Astrocyte (in vitro differentiated cells and primary cell): ENCODE measurements around the gene SNRPN. TPM values are rescaled to one million over a fixed set of nuclear protein-coding genes. Genes with fewer than 3 reads are reported as not detected.
"Not testable (repeated sequence)": the region's sequence is repeated elsewhere in the genome, so short reads cannot be mapped to it uniquely, and the experiment has no call there.

ENCODE experiments used
- DNase-seq: peaks from one replicate; pipeline ENCODE4 v3.0.0-alpha.2; 2010; ENCODE audit warnings: low read depth
- FAIRE-seq: peaks from 2 replicates; lab custom pipeline; 2011; peaks lifted over from hg19 to GRCh38; lab: Jason Lieb, UNC
- H2AFZ ChIP-seq: 2 replicates; pipeline ENCODE4 v1.6.0; 2012; ENCODE audit warnings: low read depth, low read length, inconsistent platforms
- H3K27ac ChIP-seq: 2 replicates; pipeline ENCODE4 v1.5.1; 2011; ENCODE audit warnings: low read depth, low read length, inconsistent platforms
- H3K27me3 ChIP-seq: 2 replicates; pipeline ENCODE4 v1.6.0; 2011; ENCODE audit warnings: low read length, inconsistent platforms; ENCODE audit not compliant: insufficient read depth
- H3K36me3 ChIP-seq: 2 replicates; pipeline ENCODE4 v1.5.1; 2011; ENCODE audit warnings: low read length, inconsistent platforms; ENCODE audit not compliant: insufficient read depth
- H3K4me1 ChIP-seq: 2 replicates; pipeline ENCODE4 v1.5.1; 2011; ENCODE audit warnings: low read length, inconsistent platforms; ENCODE audit not compliant: insufficient read depth
- H3K4me2 ChIP-seq: 2 replicates; pipeline ENCODE4 v1.6.0; 2012; ENCODE audit warnings: low read length, inconsistent platforms
- H3K4me3 ChIP-seq: 2 replicates; pipeline ENCODE4 v1.5.1; 2011; ENCODE audit warnings: low read depth, mild to moderate bottlenecking, low read length, inconsistent platforms; ENCODE audit not compliant: insufficient read depth
- H3K79me2 ChIP-seq: 2 replicates; pipeline ENCODE4 v1.6.0; 2012; ENCODE audit warnings: mild to moderate bottlenecking, low read length, inconsistent platforms; ENCODE audit not compliant: insufficient read depth
- H3K9ac ChIP-seq: 2 replicates; pipeline ENCODE4 v1.6.0; 2012; ENCODE audit warnings: mild to moderate bottlenecking, low read length, inconsistent platforms
- H3K9me3 ChIP-seq: 2 replicates; pipeline ENCODE4 v1.5.1; 2012; ENCODE audit warnings: low read depth, mild to moderate bottlenecking, low read length, inconsistent platforms; ENCODE audit not compliant: insufficient read depth
- H4K20me1 ChIP-seq: 2 replicates; pipeline ENCODE4 v1.6.0; 2012; ENCODE audit warnings: low read length, inconsistent platforms; ENCODE audit not compliant: insufficient read depth
- H3K27ac Mint-ChIP-seq: one replicate; pipeline ENCODE4 v1.8.0; 2021; ENCODE audit warnings: mild to moderate bottlenecking, mixed read lengths; ENCODE audit not compliant: unreplicated experiment
- H3K27me3 Mint-ChIP-seq: one replicate; pipeline ENCODE4 v1.8.0; 2021; ENCODE audit warnings: low read depth, mixed read lengths; ENCODE audit not compliant: unreplicated experiment
- H3K36me3 Mint-ChIP-seq: one replicate; pipeline ENCODE4 v1.8.0; 2021; ENCODE audit warnings: low read depth, mixed read lengths; ENCODE audit not compliant: unreplicated experiment
- H3K4me1 Mint-ChIP-seq: one replicate; pipeline ENCODE4 v1.8.0; 2021; ENCODE audit warnings: low read depth, mixed read lengths; ENCODE audit not compliant: unreplicated experiment
- H3K4me3 Mint-ChIP-seq: one replicate; pipeline ENCODE4 v1.8.0; 2021; ENCODE audit warnings: mild to moderate bottlenecking, moderate library complexity, mixed read lengths; ENCODE audit not compliant: unreplicated experiment
- H3K9me3 Mint-ChIP-seq: one replicate; pipeline ENCODE4 v1.8.0; 2021; ENCODE audit warnings: mild to moderate bottlenecking, mixed read lengths; ENCODE audit not compliant: unreplicated experiment
- EZH2 ChIP-seq: IDR thresholded peaks from 2 replicates; pipeline ENCODE4 v1.6.1; 2012; ENCODE audit warnings: mild to moderate bottlenecking, low read length, inconsistent platforms; ENCODE audit not compliant: insufficient read depth
- total RNA-seq: library from RNA; stranded (reverse); gene quantifications from 2 replicates; pipeline ENCODE4 v1.2.1, GENCODE V29; 2021
- TF ChIP-seq, protein P1 (sequence below): IDR thresholded peaks from 2 replicates; pipeline ENCODE4 v1.5.1; 2011; ENCODE audit warnings: low read depth, mild to moderate bottlenecking, inconsistent platforms, low read length, moderate library complexity; ENCODE audit not compliant: insufficient read depth

Gene SNRPN
- total RNA-seq, 1 donor from 2014 or later, result 226 TPM

DNA sequence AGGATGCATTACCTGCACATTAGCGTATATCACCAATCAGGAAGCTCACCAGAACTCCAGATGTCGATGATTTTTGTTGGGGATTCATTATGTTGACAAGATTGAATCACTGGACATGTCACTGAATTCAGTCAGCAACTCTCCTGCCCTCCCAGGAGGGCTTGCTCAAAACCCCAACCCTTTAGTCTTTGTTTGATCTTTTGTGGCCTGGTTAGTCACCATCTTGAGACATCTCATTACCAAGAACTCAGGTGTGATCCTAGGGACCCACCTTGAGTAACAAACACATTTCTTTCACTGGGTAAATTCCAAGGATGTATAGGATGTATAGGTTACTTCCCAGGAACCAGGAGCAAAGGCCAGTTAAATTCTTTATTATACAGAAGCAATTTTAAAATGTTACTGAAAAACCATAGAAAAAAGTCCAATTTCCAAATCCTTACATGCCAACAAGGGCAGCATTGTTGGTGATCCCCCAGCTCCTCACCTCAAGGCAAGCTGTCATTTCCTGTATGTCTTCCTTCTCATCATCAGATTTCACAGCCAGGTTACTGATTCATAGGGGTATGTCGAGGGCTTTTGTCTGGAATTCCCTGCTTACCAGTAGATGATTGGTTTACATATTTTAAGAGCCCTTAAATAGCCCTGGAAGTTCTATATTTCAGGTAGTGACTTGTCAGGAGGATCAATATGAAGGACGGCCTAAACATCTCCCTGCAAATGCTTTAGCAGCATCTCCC lies 11.7 kb downstream of the SNRPN start:
- TF ChIP-seq EZH2, result no peak
- TF ChIP-seq, protein P1, sequence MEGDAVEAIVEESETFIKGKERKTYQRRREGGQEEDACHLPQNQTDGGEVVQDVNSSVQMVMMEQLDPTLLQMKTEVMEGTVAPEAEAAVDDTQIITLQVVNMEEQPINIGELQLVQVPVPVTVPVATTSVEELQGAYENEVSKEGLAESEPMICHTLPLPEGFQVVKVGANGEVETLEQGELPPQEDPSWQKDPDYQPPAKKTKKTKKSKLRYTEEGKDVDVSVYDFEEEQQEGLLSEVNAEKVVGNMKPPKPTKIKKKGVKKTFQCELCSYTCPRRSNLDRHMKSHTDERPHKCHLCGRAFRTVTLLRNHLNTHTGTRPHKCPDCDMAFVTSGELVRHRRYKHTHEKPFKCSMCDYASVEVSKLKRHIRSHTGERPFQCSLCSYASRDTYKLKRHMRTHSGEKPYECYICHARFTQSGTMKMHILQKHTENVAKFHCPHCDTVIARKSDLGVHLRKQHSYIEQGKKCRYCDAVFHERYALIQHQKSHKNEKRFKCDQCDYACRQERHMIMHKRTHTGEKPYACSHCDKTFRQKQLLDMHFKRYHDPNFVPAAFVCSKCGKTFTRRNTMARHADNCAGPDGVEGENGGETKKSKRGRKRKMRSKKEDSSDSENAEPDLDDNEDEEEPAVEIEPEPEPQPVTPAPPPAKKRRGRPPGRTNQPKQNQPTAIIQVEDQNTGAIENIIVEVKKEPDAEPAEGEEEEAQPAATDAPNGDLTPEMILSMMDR, result no peak
- Histone ChIP-seq H3K36me3 (peaks cover 17% of the 10 kb centered on the region), H3K79me2 (peaks cover 20% of the 10 kb centered on the region), H3K27ac (no peak overlapping the region), H3K27me3 (no peaks in the 10 kb centered on the region), H3K4me3 (no peak overlapping the region), H3K9me3 (no peaks in the 10 kb centered on the region), H3K4me2 (no peak overlapping the region), H3K4me1 (no peaks in the 10 kb centered on the region), H3K9ac (no peak overlapping the region), H2AFZ (no peak overlapping the region), H4K20me1 (peaks cover 18% of the 10 kb centered on the region)
- DNase-seq (no peak), FAIRE-seq (no peak)
- Mint-ChIP-seq H3K27ac (no peak overlapping the region), H3K4me1 (no peaks in the 10 kb centered on the region), H3K4me3 (no peak overlapping the region), H3K36me3 (peaks cover 1% of the 10 kb centered on the region), H3K9me3 (no peaks in the 10 kb centered on the region), H3K27me3 (no peaks in the 10 kb centered on the region)

DNA sequence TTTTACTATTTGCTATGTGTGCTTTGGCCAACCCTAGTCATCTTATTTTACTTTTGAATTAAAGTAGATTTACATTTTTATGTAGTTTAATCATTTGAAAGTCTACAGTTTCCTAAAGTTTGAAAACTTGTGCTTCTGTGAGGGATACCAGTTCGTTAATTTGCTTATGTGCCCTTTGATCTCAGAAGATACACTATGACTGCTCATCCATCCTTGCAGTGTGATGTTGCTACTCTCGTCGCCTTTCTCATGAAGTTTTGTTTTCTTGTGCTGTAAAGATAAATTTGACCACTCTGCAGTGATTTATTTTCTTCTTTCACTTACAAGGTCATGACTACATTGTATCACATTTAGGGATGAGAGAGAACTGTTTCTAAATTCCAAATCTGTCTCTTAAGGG lies 16.3 kb downstream of the SNRPN start:
- TF ChIP-seq, protein P1, result no peak
- TF ChIP-seq EZH2, result no peak
- Mint-ChIP-seq H3K36me3 (no peaks in the 10 kb centered on the region), H3K4me3 (no peak overlapping the region), H3K27ac (no peak overlapping the region), H3K27me3 (no peaks in the 10 kb centered on the region), H3K4me1 (no peaks in the 10 kb centered on the region), H3K9me3 (peaks cover 3% of the 10 kb centered on the region)
- no peak overlapping the region for H3K9ac ChIP-seq
- no peaks in the 10 kb centered on the region for H3K27me3 ChIP-seq
- no peaks in the 10 kb centered on the region for H3K4me1 ChIP-seq
- FAIRE-seq (no peak), DNase-seq (no peak)
- no peak overlapping the region for H2AFZ ChIP-seq
- no peak overlapping the region for H3K27ac ChIP-seq
- no peak overlapping the region for H3K4me3 ChIP-seq
- peaks cover 3% of the 10 kb centered on the region for H3K9me3 ChIP-seq
- H3K36me3 ChIP-seq, result peaks cover 9% of the 10 kb centered on the region
- peaks cover 5% of the 10 kb centered on the region for H3K79me2 ChIP-seq
- H4K20me1 ChIP-seq, result peaks cover 9% of the 10 kb centered on the region
- no peak overlapping the region for H3K4me2 ChIP-seq

DNA sequence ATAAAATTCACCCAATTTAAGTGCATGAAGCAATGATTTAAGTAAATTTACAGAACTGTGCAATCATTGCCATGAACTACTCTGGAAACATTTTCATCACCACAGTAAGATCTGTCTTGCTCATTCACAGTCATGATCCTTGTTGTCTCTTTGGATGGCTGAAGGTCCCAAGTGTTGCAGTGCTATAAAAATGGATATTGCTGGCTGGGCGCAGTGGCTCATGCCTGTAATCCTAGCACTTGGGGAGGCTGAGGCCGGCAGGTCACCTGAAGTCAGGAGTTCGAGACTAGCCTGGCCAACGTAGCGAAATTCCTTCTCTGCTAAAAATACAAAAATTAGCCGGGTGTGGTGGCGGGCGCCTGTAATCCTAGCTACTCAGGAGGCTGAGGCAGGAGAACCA lies 17.0 kb downstream of the SNRPN start:
- Histone ChIP-seq H2AFZ (no peak overlapping the region), H3K4me2 (no peak overlapping the region), H3K9me3 (peaks cover 3% of the 10 kb centered on the region), H3K4me1 (no peaks in the 10 kb centered on the region), H3K79me2 (peaks cover 6% of the 10 kb centered on the region), H3K27me3 (no peaks in the 10 kb centered on the region), H3K36me3 (peaks cover 4% of the 10 kb centered on the region), H3K9ac (no peak overlapping the region), H3K27ac (no peak overlapping the region), H3K4me3 (no peak overlapping the region), H4K20me1 (peaks cover 7% of the 10 kb centered on the region)
- no peak for DNase-seq
- Mint-ChIP-seq H3K4me1 (no peaks in the 10 kb centered on the region), H3K36me3 (no peaks in the 10 kb centered on the region), H3K27me3 (no peaks in the 10 kb centered on the region), H3K27ac (no peak overlapping the region), H3K9me3 (peaks cover 3% of the 10 kb centered on the region), H3K4me3 (no peak overlapping the region)
- FAIRE-seq, result no peak
- TF ChIP-seq, protein P1, result no peak
- no peak for TF ChIP-seq EZH2

DNA sequence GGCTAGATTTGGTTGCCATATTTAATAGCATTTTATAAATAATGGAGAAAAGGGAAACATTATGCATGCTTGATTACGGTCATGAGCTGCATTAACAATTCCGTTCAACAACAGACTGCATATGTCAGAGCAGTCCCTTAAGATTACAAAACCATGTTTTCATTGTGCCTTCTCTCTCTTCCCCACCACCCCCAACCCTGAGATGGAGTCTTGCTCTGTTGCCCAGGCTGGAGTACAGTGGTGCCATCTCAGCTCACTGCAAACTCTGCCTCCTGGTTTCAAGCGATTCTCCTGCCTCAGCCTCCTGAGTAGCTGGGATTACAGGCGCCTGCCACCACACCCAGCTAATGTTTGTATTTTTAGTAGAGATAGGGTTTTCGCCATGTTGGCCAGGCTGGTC lies 17.9 kb downstream of the SNRPN start:
- H3K9me3 ChIP-seq, H3K4me1 ChIP-seq, FAIRE-seq, H3K9me3 Mint-ChIP-seq, H2AFZ ChIP-seq, H3K4me2 ChIP-seq, H3K4me3 ChIP-seq, H3K27me3 ChIP-seq, H3K79me2 ChIP-seq, H3K36me3 Mint-ChIP-seq, DNase-seq, H3K4me3 Mint-ChIP-seq, H3K27me3 Mint-ChIP-seq, H3K27ac Mint-ChIP-seq, H3K27ac ChIP-seq, H4K20me1 ChIP-seq, H3K4me1 Mint-ChIP-seq, H3K36me3 ChIP-seq, H3K9ac ChIP-seq: not testable (repeated sequence)
